ENCODE data around the gene CAMK1.
A peak's percentile ranks its signal among the peaks of the same experiment; 100 is the strongest.
"Not testable (repeated sequence)": the region's sequence is repeated elsewhere in the genome, so short reads cannot be mapped to it uniquely, and the experiment has no call there.

CAMK1 gene

DNA sequence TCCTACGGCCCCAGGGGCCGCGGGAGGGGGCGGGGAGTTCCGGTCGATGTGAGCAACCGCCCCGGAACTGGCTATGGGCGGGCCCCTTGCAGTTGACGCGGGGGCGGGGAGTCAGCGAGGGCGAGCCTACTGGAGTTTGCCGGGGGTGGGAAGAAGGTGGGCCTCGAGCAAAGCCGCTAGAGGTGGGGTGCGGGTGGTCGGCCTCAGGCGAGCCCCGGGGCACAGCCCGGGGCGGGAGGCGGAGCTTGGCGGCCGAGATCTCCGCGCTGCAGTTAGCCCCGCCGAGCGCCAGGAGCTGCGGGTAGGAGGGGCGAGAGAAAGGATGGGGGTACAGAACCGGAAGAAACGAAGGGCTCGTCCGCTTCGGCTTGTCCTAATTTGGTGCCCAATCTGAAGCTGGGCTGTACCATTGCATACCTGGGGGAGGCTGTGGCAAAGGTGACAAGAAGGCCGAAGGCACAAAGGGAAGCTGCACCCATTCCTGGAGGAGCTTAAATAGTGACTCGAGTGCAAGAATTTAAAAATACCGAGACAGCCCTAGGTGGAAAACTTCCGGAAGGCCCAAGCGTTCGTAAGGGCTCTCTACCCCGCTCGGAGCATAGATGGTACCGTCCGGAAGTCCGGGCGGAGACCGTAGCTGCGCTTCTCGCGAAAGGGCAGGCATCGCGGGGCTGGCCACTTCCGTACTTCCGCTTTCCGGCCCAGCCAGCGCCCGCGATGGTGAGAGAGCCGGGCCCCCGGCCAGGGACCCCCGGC is 22.8 kb upstream of the CAMK1 start, which contains the start of the genes ARPC4 and TADA3:
Gene ARPC4, plus strand, starts transcription at position 678 of the 756 bp plus-strand sequence. Its CDS starts 40 bp downstream, at position 718.
Gene TADA3, minus strand, starts transcription at position 69 of the 756 bp plus-strand sequence. CDS start 1,007 bp downstream, outside the sequence.
- DNase-seq = peak; percentile 95

DNA sequence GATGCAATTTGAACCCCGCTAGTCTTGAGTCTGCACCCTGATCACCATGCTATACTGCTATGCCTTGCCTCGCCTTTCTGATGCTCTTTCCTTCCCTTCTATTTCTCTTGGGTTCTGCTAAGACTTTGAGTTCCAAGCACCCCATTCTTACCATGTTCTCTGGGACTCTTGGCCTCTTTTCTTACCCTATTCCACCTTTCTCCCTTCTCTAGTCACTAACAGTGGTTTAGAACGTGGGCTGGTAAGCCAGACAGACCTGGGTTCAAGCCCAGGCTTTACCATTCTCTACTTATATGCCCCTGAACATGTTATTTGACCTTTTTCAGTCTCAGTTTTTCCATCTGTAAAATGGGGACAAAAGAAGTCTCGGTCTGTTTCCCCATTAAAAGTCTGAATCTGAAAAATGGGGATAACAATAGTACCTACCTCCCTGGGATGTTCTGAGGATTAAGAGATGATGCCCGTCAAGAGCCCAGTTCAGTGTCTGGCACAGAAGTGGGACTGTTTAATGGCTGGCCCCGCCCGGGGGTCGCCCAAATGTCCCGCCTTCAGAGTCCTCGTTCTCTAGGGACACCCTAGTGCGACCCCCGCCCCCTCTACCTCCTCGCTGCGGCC is 22.1 kb upstream of the CAMK1 start:
- no peak for DNase-seq

DNA sequence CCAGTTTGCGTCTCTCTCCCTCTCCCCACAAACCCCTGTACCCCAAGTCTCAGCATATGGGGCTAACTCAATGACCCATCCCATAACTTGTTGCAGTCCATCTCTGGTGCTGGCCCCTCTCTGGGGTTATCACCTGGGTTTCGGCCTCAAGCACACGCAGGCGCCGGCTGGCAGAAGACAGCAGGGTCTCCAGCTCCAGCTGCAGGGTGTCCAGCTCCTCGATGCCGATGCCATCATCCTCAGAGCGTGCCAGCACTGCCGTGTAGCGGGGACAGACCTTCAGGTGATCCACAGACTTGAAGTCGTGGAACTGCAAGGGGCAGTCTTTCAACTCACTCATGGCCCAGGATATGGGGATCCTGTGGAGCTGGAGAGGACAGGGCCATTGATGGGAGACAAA is 21.4 kb upstream of the CAMK1 start:
- no peak for DNase-seq

DNA sequence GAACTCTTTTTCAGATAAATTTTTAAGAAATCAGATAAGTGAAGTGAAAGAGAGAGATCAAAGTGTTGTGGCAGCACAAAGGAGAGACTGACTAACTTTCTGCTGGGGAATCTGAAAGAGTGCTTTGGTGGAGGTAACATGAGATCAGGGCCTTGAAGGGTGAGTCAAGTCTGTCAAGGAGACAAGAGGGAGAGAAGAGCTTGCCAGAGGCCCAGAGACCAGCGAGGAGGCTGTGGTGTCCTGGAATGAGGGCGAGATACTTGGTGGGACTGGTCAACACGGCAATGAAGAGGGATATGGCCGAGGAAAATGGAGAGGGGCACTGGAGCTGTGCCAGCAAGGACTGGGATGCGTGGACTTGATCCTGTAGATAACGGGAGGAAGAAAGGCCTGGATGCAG is 18.0 kb upstream of the CAMK1 start:
- peak; percentile 53 for DNase-seq

DNA sequence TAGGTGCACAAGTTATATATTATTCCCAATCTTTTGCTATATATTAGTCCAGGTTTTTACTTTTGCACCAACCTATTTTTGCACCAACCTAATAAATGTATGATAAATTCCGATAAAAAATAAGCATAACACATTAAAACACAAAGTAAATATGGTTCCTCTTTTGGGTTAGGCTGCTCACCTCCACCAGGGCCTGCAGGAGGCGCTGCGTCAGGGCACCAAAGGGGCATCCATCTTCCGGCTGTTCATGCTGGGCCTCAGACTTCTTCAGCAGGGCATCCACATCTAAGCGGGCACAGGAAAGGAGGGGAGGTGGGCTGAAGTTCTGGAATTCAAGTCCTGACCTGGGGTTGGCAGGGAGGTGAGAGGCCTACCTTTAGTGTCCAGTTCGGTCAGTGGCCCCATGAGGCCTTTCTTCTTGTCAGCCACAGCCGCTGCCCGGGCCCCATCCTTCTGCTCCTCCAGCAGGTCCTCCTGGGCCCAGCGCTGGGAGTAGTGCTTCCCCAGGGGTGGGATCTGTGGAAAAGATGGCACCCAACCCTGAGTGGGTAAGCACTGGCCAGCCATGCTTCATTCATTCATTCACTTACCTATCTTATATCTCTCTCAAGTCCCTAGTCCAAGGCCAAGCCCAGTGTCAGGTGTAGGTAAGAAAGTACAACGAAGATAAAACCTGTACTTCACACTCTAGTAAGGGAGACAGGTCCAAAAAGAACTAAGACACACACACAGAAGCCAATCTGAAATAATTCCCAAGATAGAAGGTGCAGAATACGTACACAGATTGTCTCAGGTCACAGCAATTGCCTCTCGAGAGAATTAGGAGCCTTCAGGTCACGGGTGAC is 17.3 kb upstream of the CAMK1 start:
- DNase-seq = no peak

DNA sequence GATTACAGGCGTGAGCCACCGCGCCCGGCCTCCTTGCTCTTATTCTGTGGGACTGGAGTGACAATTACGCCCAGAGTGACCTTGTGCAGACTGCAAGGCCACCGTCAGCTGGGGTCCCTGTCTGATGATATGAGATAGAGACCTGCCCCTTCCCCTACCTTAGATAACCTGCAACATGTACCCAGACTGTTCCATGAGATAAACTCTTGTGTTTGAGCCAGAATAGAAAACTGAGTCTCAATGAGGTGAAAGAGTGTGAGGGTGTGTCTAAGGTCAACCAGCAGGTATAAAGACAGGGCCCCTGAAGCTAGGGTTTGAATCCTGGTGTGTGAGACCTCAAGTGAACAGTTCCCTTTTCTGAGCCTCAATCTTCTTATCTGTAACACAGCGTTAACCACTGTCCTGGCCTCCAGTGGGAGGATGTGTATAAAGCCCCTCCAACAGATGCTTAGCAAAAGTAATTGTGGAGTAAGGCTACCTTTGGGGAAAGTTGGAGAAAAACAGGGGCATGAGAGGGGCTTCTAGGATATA is 16.5 kb upstream of the CAMK1 start:
- DNase-seq = no peak

DNA sequence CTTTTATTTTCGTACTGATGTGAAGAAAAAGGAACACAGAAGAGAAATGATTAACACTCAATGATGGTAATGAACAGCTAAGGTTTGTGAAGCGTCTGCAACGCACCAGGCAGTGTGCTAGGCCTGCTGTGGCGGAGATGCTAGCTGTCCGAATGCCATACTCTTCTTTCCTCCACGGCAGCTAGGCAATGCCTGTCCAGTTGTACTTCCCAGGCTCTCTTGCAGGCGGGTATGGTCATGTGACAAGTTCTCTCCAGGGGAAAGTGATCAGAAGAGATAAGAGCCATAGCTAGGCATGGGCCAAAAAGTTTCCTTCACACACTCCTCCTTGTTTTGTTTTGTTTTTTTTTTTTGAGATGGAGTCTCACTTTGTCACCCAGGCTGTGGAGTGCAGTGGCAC is 15.9 kb upstream of the CAMK1 start:
- no peak for DNase-seq

DNA sequence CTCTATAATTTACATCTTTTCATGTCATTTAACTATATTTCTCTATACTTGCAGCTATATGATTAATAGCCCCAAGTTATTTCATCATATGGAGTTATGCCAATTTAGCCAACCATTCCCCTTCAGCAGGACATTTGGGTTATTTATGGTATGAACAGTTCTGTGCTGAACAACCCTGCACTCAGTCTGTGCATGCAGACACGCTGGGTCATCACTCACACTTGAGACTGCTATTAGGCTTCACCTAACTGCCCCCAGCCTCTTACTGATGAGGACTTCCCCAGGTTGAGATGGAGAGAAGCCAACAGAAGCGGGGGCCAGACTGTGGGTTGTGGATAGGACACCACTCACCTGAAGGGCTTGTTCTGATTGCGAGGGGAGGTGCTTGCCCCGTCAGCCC is 15.2 kb upstream of the CAMK1 start:
- no peak for DNase-seq

DNA sequence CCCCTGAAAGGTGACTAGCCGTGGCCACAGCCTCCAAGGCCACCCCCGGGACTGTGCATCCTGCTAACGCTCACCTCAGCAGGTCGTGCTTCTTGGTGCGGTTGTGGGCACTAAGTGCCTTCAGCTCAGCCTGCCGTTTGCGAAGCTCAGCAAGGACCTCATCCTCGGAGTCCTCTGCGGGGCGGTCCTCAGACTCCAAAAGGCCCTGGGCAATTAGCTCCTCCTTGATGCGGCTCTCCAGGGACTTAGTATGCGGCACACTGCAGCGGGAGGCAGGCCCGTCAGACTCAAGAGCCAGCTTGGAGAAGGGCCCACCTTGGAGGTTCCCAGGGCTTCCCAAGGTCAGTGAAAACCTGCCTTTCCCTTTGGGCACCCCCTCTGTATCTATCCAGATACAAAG is 14.2 kb upstream of the CAMK1 start:
- no peak for DNase-seq

DNA sequence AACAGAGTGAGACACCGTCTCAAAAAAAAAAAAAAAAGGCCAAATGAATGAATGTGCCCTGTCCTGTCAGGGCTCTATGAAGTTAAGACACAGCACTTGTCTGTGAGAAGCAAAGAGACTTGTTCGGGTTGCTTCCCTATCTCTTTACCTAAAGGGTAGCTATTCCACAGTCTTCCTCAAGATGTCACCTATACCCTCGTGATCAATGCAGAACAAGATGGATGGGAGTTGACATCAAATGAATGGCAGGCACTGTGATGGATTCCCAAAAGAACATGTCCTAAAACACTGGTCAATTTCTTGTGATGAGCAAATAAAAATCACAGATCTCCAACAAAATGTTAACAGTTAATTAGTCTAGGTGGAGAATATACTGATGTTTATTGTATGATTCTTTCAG is 13.0 kb upstream of the CAMK1 start:
- DNase-seq = no peak

DNA sequence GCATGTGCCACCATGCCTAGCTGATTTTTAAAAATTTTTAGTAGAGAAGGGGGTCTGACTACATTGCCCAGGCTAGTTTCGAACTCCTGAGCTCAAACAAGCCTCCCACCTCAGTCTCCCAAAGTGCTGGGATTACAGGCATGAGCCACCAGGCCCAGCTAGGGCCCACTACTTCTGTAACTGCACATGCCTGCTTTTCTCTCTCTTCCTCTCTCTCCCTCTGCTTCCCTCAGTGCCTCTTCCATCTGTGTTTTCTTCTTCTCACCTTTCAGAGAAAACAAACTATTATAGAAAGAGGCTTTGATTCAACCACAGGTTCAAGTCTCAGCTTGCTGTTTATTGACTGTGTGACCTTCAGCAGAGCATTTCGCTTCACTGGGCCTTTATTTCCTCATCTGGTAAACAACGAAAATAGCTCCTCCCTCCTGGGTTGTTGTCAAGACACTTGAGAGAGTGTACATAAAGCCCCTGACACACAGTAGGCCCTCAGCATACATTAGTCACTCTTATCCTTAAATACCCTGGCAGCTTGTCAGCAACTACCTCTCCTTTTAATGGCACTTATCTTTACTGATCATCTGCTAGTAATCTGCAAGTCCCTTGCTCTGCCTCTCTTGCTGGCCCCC is 12.3 kb upstream of the CAMK1 start:
- no peak for DNase-seq

DNA sequence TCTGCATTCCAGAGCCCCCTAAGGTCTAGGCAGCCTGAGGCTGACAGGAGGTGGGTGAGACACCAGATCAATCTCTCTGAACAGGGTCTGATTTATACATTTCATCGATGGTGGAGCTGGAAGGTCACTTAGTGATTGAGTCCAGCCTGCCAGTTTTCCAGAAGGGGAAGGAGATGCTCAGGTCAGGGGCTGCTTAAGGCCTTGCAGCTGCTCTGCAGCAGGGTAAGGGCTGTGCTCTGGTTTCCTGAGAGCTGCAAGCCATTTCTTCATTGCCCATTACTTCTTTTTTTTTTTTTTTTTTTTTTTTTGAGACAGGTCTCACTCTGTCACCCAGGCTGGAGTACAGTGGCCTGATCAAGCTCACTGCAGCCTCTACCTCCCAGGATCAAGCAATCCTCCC is 11.8 kb upstream of the CAMK1 start:
- no peak for DNase-seq

DNA sequence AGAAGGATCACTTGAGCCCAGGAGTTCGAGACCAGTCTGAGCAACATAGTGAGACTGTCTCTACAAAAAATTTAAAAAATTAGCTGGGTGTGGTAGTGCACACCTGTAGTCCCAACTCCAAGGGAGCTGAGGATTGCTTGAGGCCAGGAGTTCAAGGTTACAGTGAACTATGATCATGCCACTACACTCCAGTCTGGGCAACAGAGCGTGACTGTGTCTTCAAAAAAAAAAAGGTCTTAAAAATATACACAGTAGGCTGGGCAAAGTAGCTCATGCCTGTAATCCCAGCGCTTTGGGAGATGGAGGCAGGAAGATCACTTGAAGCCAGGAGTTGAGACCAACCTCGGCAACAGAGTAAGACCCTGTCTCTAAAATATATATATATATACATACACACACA is 11.2 kb upstream of the CAMK1 start:
- DNase-seq = no peak

DNA sequence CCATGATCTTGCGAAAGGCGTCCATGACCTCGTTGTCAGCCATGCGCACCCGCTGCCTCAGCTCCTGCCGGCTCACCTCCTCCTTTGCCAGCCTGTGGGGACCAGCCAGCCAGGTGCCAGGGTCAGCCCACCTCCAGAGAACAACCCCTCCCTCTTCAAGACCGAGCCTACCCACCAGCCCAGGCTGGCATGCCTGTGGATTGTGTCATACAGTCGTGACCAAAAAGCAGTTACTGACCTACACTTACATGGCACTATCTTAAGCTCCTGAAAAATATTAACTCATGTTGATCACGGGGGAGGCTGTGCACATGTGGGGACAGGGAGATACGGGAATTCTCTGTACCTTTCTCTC is 10.7 kb upstream of the CAMK1 start:
- DNase-seq = no peak

DNA sequence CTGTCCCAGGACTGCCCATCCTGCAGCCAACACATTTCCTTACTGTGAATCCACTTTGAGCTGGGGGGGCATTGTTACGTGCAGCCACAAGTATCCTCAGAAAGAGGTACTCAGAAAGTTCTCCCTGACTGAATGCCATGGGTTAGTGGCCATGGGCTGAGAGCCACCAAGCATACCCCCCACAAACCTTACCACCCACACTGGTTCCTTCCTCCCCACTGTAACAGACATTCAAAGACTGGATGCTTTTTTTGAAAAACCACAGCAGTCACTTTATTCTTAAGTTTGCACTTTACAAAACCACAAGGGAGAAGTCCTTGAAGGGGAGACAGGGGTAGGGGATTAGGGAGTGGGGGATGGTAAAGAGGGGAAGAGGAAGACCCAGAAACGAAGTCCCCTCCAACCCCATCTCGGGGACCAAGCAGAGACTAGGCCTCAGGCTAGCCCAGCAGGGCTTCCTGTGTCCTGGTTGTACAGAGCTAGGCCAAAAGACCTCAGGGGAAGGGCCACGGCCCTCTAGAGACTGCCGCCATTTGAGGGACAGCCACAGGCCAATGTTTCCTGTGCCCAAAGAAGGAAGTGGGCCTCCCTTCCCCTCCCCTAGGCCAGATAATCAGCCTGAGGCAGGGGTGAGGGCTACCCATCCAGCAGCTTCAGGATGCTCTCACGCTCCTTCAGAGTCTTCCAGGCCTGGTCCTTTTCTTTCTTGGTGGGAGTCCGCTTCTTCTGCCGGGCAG is 10.1 kb upstream of the CAMK1 start:
- peak; percentile 52 for DNase-seq

DNA sequence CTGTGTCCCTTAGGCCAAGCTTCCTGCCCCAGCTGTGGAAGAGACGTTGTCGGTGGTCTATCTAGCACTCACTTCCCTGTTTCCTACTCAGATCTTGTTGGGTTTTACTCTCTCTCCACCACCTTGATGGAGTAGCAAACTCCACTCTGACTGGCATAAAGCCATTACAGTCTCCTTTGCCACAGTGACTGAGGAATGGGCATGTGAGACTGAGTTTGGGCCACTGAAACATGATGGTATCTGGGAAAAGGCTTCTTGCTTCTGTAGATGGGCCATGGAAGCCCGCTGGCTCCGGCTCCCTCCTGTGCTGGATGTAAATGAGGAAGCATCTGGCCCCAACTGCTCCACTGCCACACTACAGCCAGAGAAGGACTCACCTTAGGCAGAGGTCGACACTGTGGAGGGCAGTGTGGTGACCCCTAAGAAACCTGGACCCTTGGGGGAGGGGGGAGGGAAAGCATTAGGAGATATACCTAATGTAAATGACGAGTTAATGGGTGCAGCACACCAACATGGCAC is 9.4 kb upstream of the CAMK1 start:
- no peak for DNase-seq

DNA sequence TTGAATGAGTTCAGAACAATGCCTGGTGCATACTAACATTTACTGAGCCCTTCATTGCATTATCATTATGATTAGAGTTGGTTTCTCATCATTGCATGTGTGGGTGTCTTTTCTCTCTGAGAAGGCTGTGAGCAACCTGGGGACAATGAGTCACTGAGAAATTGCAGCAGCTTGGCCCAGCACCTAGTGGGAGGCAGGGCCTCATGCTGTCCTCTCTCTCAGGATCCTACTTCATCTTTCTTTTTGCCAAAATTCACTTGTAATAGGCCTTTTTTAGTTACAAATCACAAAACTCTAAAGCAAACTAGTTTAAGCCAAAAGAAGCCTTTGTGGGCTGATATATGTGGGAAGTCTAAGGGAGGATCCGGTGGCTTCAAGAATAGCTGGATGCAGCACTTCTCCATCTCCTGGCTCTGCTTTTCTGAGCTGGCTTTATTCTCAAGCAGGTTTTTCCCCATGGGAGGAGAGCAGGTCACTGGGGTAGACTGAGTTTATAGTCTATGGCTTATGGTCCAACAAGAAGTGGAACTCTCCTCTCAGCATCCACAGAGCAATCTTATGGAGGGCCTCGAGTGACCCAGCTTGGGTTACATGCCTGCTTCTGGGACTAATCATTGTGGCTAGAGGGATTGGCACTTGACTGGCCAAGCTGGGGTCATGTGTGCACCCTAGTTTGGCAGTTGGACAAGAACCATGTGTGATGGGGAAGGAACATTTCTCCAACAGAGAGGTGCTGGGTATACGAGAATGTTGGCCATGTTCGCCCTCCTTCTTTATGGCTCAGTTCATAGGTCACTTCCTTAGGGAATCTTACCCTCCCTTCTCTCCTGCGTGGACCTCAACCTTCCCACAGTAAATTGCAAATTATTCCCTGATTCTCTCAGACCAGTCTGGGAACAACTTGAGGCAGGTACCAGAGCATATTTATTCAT is 8.7 kb upstream of the CAMK1 start:
- DNase-seq = peak; percentile 83

DNA sequence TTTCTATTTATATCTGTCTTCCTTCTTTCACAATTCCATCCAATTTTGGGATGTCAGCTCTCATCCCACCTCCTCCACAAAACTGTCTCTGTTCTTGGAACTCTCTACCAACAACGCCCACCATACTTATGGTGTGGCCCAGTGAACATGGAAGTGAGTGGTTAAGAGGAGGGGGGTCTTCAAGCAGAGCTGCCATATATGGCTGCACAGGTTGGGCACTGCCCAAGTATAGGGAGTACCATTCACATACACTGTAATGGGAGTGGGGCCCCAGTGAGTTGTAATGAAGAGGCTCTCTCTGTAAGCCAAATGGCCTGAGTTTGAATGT is 7.9 kb upstream of the CAMK1 start:
- DNase-seq = no peak

DNA sequence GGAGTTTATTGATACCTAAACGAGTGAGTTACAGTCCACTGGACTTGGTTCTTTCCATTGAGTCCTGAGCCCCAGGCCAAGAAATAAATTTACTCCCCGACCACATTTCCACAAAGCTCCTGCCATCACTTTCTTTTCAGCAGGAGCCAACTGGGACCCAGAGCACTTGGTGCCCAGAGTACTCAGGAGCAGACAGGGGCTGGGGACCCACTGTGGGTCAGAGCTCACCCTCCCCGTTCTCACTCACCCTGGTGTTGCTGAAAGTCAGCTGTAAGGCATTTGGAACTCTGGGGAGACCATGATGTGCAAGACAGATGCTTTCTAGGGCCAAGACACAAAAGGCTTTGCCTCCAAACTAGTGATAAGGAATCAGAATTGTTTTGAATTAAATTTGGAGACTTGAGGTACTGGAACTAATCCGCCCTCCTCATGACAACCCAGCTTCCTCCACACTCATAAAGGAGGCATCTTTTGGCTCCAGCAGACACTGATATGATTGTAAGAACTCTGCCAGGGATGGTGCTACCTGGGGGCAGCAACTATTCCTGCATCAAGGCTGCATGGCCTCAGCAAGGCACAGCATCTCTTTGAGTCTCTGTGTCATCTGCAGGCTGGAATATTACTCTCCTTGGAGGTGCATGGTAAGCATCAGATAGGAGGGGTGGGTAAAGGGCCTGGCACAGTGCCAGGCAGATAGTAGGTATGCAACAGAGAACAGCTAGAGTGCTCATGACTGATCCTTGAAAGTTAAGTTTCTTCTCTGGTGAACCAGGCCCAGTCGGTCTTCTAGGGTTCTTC is 7.3 kb upstream of the CAMK1 start:
- DNase-seq = no peak

DNA sequence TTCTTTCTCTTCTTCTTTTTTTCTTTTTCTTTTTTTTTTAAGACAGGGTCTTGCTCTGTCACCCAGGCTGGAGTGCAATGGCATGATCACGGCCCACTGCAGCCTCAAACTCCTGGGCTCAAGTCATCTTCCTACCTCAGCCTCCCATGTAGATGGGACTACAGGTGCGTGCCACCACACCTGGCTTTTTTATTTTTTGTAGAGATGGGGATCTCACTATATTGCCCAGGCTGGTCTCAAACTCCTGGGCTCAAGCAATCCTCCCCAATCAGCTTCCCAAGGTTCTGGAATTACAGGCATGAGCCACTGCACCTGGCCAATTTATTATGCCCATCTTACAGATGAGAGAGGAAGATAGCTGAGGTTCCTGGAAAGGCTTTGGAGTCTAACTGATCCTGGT is 1.3 kb upstream of the CAMK1 start:
- DNase-seq = not testable (repeated sequence)
